Astrocyte (in vitro differentiated cells and primary cell): ENCODE measurements around the gene SCTR.

Experiments used
- EZH2 ChIP-seq: IDR thresholded peaks from 2 replicates; pipeline ENCODE4 v1.6.1; 2012; ENCODE audit warnings: mild to moderate bottlenecking, low read length, inconsistent platforms; ENCODE audit not compliant: insufficient read depth
- TF ChIP-seq, protein P1 (sequence below): IDR thresholded peaks from 2 replicates; pipeline ENCODE4 v1.5.1; 2011; ENCODE audit warnings: low read depth, mild to moderate bottlenecking, inconsistent platforms, low read length, moderate library complexity; ENCODE audit not compliant: insufficient read depth

DNA sequence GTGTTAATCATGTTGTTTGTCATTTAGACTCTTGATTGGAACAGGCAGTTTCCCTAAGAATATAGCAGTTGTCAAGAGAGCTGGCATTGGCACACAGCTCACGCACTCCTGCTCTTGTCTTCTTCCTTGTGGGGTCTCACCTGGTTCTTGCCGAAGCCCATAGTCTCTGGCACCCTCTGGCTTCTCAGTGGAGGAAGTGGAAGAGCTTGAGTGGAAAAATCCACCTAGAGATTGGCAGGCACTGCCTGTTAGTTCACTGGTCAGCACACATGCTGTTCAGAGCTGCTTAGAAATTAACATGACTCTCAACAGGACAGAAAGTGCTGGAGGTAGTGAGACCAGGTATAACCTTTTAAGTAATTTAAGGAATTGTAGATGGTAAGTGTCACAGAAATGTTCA is 28.3 kb downstream of the SCTR start:
- TF ChIP-seq, protein P1, sequence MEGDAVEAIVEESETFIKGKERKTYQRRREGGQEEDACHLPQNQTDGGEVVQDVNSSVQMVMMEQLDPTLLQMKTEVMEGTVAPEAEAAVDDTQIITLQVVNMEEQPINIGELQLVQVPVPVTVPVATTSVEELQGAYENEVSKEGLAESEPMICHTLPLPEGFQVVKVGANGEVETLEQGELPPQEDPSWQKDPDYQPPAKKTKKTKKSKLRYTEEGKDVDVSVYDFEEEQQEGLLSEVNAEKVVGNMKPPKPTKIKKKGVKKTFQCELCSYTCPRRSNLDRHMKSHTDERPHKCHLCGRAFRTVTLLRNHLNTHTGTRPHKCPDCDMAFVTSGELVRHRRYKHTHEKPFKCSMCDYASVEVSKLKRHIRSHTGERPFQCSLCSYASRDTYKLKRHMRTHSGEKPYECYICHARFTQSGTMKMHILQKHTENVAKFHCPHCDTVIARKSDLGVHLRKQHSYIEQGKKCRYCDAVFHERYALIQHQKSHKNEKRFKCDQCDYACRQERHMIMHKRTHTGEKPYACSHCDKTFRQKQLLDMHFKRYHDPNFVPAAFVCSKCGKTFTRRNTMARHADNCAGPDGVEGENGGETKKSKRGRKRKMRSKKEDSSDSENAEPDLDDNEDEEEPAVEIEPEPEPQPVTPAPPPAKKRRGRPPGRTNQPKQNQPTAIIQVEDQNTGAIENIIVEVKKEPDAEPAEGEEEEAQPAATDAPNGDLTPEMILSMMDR = no peak
- TF ChIP-seq EZH2 = no peak
